Body of pancreas (tissue), 4 donors: ENCODE measurements around the gene UQCRC1.

Experiments
- POLR2A ChIP-seq, 3 donors: fragments of 450-650 bp; IDR thresholded peaks; one replicate each; pipeline ENCODE4 v1.6.1; 2016; ENCODE audit warnings: antibody characterized with exemption in 3 of 3, mild to moderate bottlenecking in 2 of 3
- TF ChIP-seq, protein P1 (sequence below), 7 experiments: fragments of 450-650 bp in 4 of 7; fragments of 200-600 bp in 3 of 7; sonication (generic) in 3 of 7; IDR thresholded peaks; one replicate each; pipeline ENCODE4 v1.5.1; 2016 to 2019; ENCODE audit warnings: antibody characterized with exemption in 7 of 7

GRCh38 chr3:48630833-48631232, 21.4 kb upstream of the UQCRC1 start:
- TF ChIP-seq, protein P1, sequence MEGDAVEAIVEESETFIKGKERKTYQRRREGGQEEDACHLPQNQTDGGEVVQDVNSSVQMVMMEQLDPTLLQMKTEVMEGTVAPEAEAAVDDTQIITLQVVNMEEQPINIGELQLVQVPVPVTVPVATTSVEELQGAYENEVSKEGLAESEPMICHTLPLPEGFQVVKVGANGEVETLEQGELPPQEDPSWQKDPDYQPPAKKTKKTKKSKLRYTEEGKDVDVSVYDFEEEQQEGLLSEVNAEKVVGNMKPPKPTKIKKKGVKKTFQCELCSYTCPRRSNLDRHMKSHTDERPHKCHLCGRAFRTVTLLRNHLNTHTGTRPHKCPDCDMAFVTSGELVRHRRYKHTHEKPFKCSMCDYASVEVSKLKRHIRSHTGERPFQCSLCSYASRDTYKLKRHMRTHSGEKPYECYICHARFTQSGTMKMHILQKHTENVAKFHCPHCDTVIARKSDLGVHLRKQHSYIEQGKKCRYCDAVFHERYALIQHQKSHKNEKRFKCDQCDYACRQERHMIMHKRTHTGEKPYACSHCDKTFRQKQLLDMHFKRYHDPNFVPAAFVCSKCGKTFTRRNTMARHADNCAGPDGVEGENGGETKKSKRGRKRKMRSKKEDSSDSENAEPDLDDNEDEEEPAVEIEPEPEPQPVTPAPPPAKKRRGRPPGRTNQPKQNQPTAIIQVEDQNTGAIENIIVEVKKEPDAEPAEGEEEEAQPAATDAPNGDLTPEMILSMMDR (IDR thresholded peaks at IDR 0.05), result no peak
- TF ChIP-seq POLR2A (IDR thresholded peaks at IDR 0.05), result no peak
